HepG2 (cell line): ENCODE measurements around the gene FGD2. TPM values are rescaled to one million over a fixed set of nuclear protein-coding genes. Genes with fewer than 3 reads are reported as not detected.
A peak's percentile ranks its signal among the peaks of the same experiment; 100 is the strongest.

ENCODE experiments used
- ATAC-seq: fragments of 200-7000 bp; cut with Tn5 transposase; 3 replicates; pipeline ENCODE4 v1.9.1; 2020; ENCODE audit warnings: mild to moderate bottlenecking, moderate library complexity
- BruUV-seq: library from RNA; stranded (reverse); fragments of 400-500 nt; replicated peaks from 2 replicates; lab custom pipeline; 2021; lab: Mats Ljungman, UMichigan
- CTCF ChIA-PET: fragments of 300-600 bp; formaldehyde crosslinking; extraction: SDS; loops from one replicate; lab custom pipeline; 2021; ENCODE audit warnings: low total read pairs, inconsistent platforms, low intra/inter-chr PET ratio; lab: Yijun Ruan, JAX
- POLR2A ChIA-PET: fragments of 350-600 bp; sonication (Branson Sonifier 250); formaldehyde crosslinking; loops from one replicate; lab custom pipeline; 2020; ENCODE audit warnings: antibody characterized with exemption, inconsistent platforms; lab: Yijun Ruan, JAX
- DNase-seq: peaks from one replicate; pipeline ENCODE4 v3.0.0-alpha.2; 2015; ENCODE audit warnings: low spot score
- FAIRE-seq: peaks from 3 replicates; lab custom pipeline; 2011; peaks lifted over from hg19 to GRCh38; lab: Jason Lieb, UNC
- H2AFZ ChIP-seq: one replicate; pipeline ENCODE4 v1.6.1; 2011; ENCODE audit warnings: low read length, inconsistent platforms
- H3K27ac ChIP-seq: fragments of 300-600 bp; 3 replicates; pipeline ENCODE4 v1.8.0; 2011; ENCODE audit warnings: mixed run types, mild to moderate bottlenecking, mixed read lengths, low read length, inconsistent platforms; ENCODE audit not compliant: insufficient read depth; ENCODE audit errors: extremely low read length
- H3K27me3 ChIP-seq, 2 experiments: fragments of 200-600 bp in 1 of 2; 2 replicates in 1 of 2; 3 replicates in 1 of 2; pipeline versions ENCODE4 v1.6.0 to v1.8.0; 2011; ENCODE audit warnings: low read length in 2 of 2, mild to moderate bottlenecking in 2 of 2, moderate library complexity in 2 of 2, inconsistent platforms in 1 of 2; ENCODE audit not compliant: insufficient read depth in 2 of 2, control insufficient read depth in 1 of 2
- H3K36me3 ChIP-seq, 2 experiments: fragments of 200-600 bp in 1 of 2; replicated peaks in 1 of 2; 2 replicates in 1 of 2; 3 replicates in 1 of 2; pipeline versions ENCODE4 v1.5.1 to v1.8.0; 2011; ENCODE audit warnings: low read length in 2 of 2, inconsistent platforms in 1 of 2; ENCODE audit not compliant: insufficient read depth in 2 of 2, control insufficient read depth in 1 of 2
- H3K4me1 ChIP-seq: 2 replicates; pipeline ENCODE4 v1.5.1; 2012; ENCODE audit warnings: low read length, inconsistent platforms; ENCODE audit not compliant: insufficient read depth
- H3K4me2 ChIP-seq: 2 replicates; pipeline ENCODE4 v1.6.0; 2011; ENCODE audit warnings: low read depth, low read length, inconsistent platforms
- H3K4me3 ChIP-seq, 3 experiments: fragments of 200-600 bp in 1 of 3; sonication (generic), shearing (Covaris generic) in 1 of 3; replicated peaks in 1 of 3; 2 replicates each; pipeline ENCODE4 v1.5.1; 2011 to 2016; ENCODE audit warnings: low read length in 3 of 3, inconsistent platforms in 2 of 3, low read depth in 2 of 3, mild to moderate bottlenecking in 2 of 3, control low read depth in 1 of 3, mixed read lengths in 1 of 3; ENCODE audit not compliant: insufficient read depth in 1 of 3
- H3K79me2 ChIP-seq: one replicate; pipeline ENCODE4 v1.6.1; 2011; ENCODE audit warnings: low read length, inconsistent platforms; ENCODE audit not compliant: insufficient read depth
- H3K9ac ChIP-seq: 2 replicates; pipeline ENCODE4 v1.6.0; 2011; ENCODE audit warnings: mild to moderate bottlenecking, low read depth, low read length, inconsistent platforms; ENCODE audit not compliant: insufficient read depth
- H3K9me3 ChIP-seq: 2 replicates; pipeline ENCODE4 v1.5.1; 2012; ENCODE audit warnings: mild to moderate bottlenecking, low read length
- H4K20me1 ChIP-seq: 2 replicates; pipeline ENCODE4 v1.6.0; 2011; ENCODE audit warnings: inconsistent platforms, mild to moderate bottlenecking, low read length, moderate library complexity; ENCODE audit not compliant: insufficient read depth
- BORCS8-MEF2B ChIP-seq: sonication (generic); formaldehyde crosslinking; IDR thresholded peaks from 2 replicates; pipeline ENCODE4 v1.8.0; 2022; ENCODE audit warnings: mild to moderate bottlenecking, missing genetic modification reagents
- GPN1 ChIP-seq: sonication (generic); formaldehyde crosslinking; IDR thresholded peaks from 2 replicates; pipeline ENCODE4 v1.5.1; 2020; ENCODE audit warnings: missing genetic modification reagents, borderline replicate concordance
- HDAC1 ChIP-seq: sonication (generic); formaldehyde crosslinking; IDR thresholded peaks from 2 replicates; pipeline ENCODE4 v1.5.1; 2020; ENCODE audit warnings: mild to moderate bottlenecking, missing genetic modification reagents
- HMGXB3 ChIP-seq: sonication (generic); formaldehyde crosslinking; IDR thresholded peaks from 2 replicates; pipeline ENCODE4 v1.4.0; 2020; ENCODE audit warnings: missing genetic modification reagents, borderline replicate concordance
- HNF1B ChIP-seq: sonication (generic); formaldehyde crosslinking; IDR thresholded peaks from 2 replicates; pipeline ENCODE4 v1.5.1; 2020; ENCODE audit warnings: mild to moderate bottlenecking, moderate library complexity, missing genetic modification reagents
- HNF4A ChIP-seq: sonication (generic); formaldehyde crosslinking; IDR thresholded peaks from 2 replicates; pipeline ENCODE4 v1.4.0; 2020; ENCODE audit warnings: missing genetic modification reagents
- HNRNPL ChIP-seq: fragments of 200-400 bp; formaldehyde crosslinking; IDR thresholded peaks from 2 replicates; pipeline ENCODE4 v1.6.1; 2017; ENCODE audit warnings: mild to moderate bottlenecking, low read depth, low read length
- KDM1A ChIP-seq: IDR thresholded peaks from 2 replicates; pipeline ENCODE4 v1.6.1; 2016; ENCODE audit warnings: missing compliant biosample characterization
- SETDB1 ChIP-seq: sonication (generic); formaldehyde crosslinking; IDR thresholded peaks from 2 replicates; pipeline ENCODE4 v1.5.1; 2020; ENCODE audit warnings: missing genetic modification reagents, mild to moderate bottlenecking, borderline replicate concordance
- SNAI1 ChIP-seq: sonication (generic); formaldehyde crosslinking; IDR thresholded peaks from 2 replicates; pipeline ENCODE4 v1.5.0; 2020; ENCODE audit warnings: mild to moderate bottlenecking, missing genetic modification reagents, borderline replicate concordance
- SP2 ChIP-seq: sonication (generic); formaldehyde crosslinking; IDR thresholded peaks from 2 replicates; pipeline ENCODE4 v1.5.1; 2020; ENCODE audit warnings: mild to moderate bottlenecking, missing genetic modification reagents
- WGBS: methylation state at CpG from one replicate; pipeline ENCODE4 v1.1.6; 2017; ENCODE audit warnings: low lambda C conversion rate; 5-methylcytosine and 5-hydroxymethylcytosine counted together
- in situ Hi-C: cut with HindIII; loops from 2 replicates; pipeline ENCODE4 v1.10.0; 2017; ENCODE audit warnings: low pct_unique_long_range_greater_than_20kb; ENCODE audit not compliant: extremely low pct_ligation_motif_present
- intact Hi-C: fragments of 100-400 bp; cut with micrococcal nuclease; formaldehyde crosslinking; loops from one replicate; pipeline ENCODE4 v1.10.0; 2022; ENCODE audit not compliant: unreplicated experiment
- polyA plus RNA-seq, 8 experiments: library from polyadenylated mRNA; depleted of rRNA in 3 of 8; stranded (reverse) in 7 of 8; unstranded in 1 of 8; fragments of >200 nt; fragmentation: Illumina TruSeq in 4 of 8; extraction: Trizol in 4 of 8; gene quantifications; 2 replicates each; pipeline versions ENCODE4 v1.2.1 to v1.2.3, GENCODE V29; 2011 to 2016; ENCODE audit warnings: low read depth in 4 of 8, missing spikeins in 1 of 8, mixed read lengths in 1 of 8; ENCODE audit not compliant: insufficient read depth in 1 of 8
- total RNA-seq, 5 experiments: library from RNA; depleted of rRNA; stranded (reverse); fragments of >200 nt; fragmentation: Illumina TruSeq; extraction: Trizol; gene quantifications; 2 replicates each; pipeline ENCODE4 v1.2.3, GENCODE V29; 2016; ENCODE audit warnings: low read depth in 1 of 5
- TF ChIP-seq, protein P1 (sequence below): sonication (generic); formaldehyde crosslinking; IDR thresholded peaks from 2 replicates; pipeline ENCODE4 v1.4.0; 2020; ENCODE audit warnings: low read depth, mild to moderate bottlenecking, missing genetic modification reagents
- TF ChIP-seq, protein P2 (sequence below): IDR thresholded peaks from 2 replicates; pipeline ENCODE4 v1.6.1; 2012; ENCODE audit warnings: inconsistent platforms

Gene FGD2
- total and polyA plus RNA-seq, 2 of the 13 experiments (the other 11 are each of a cell fraction or from before 2014, with no cell fraction given): not detected

GRCh38 chr6:37060195-37060559 lies 54.7 kb downstream of the FGD2 start (continued):
- TF ChIP-seq, protein P1, sequence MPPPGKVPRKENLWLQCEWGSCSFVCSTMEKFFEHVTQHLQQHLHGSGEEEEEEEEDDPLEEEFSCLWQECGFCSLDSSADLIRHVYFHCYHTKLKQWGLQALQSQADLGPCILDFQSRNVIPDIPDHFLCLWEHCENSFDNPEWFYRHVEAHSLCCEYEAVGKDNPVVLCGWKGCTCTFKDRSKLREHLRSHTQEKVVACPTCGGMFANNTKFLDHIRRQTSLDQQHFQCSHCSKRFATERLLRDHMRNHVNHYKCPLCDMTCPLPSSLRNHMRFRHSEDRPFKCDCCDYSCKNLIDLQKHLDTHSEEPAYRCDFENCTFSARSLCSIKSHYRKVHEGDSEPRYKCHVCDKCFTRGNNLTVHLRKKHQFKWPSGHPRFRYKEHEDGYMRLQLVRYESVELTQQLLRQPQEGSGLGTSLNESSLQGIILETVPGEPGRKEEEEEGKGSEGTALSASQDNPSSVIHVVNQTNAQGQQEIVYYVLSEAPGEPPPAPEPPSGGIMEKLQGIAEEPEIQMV (CRISPR knock-in tag): peak; percentile 41; the same call in 1 of the 2 replicates
- TF ChIP-seq SNAI1 (CRISPR knock-in tag) (0 out of 2 replicates have a peak, but pooled peaks have one; percentile 13), HDAC1 (CRISPR knock-in tag) (peak; percentile 19; the same call in 1 of the 2 replicates), KDM1A (0 out of 2 replicates have a peak, but pooled peaks have one; percentile 26)

GRCh38 chr6:37061157-37061804 lies 55.8 kb downstream of the FGD2 start:
- in situ Hi-C loops: no loop called here
- WGBS: 91% methylated on average over 11 of the region's 11 CpGs
- H3K9me3 ChIP-seq: no peaks in the 10 kb centered on the region
- H3K4me1 ChIP-seq: peaks cover 65% of the 10 kb centered on the region
- H3K9ac ChIP-seq: no peak overlapping the region
- DNase-seq: no peak
- no peak for FAIRE-seq
- BruUV-seq: no TSS peak
- CTCF ChIA-PET: no interaction called here
- ATAC-seq: no peak
- intact Hi-C loops: no loop called here
- H4K20me1 ChIP-seq: no peaks in the 10 kb centered on the region
- no peak overlapping the region for H3K4me3 ChIP-seq
- H3K27ac ChIP-seq: peak overlapping the region; percentile 37
- H3K4me2 ChIP-seq: no peak overlapping the region
- H3K36me3 ChIP-seq: no peaks in the 10 kb centered on the region
- no peaks in the 10 kb centered on the region for H3K79me2 ChIP-seq
- POLR2A ChIA-PET: interaction anchor here (2.3 to 8.5 kb wide), 4 partner anchors 49 to 110 kb away, joined by 12 to 119 read pairs (median 34); partner anchors contain the start of gene PIM1
- no peak overlapping the region for H2AFZ ChIP-seq
- H3K27me3 ChIP-seq: no peaks in the 10 kb centered on the region
- no peak for TF ChIP-seq HMGXB3 (CRISPR knock-in tag)
- 0 out of 2 replicates have a peak, but pooled peaks have one; percentile 45 for TF ChIP-seq SETDB1
- TF ChIP-seq BORCS8-MEF2B (CRISPR knock-in tag): no peak
- peak; percentile 58; the same call in 1 of the 2 replicates for TF ChIP-seq HNF1B (CRISPR knock-in tag)
- TF ChIP-seq, protein P2, sequence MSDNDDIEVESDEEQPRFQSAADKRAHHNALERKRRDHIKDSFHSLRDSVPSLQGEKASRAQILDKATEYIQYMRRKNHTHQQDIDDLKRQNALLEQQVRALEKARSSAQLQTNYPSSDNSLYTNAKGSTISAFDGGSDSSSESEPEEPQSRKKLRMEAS: peak; percentile 50; the same call in 1 of the 2 replicates
- TF ChIP-seq HNF4A (CRISPR knock-in tag): peak; percentile 35; the same call in 1 of the 2 replicates
- 0 out of 2 replicates have a peak, but pooled peaks have one; percentile 44 for TF ChIP-seq GPN1
- TF ChIP-seq HNRNPL: peak; percentile 93
- TF ChIP-seq SP2 (CRISPR knock-in tag): 0 out of 2 replicates have a peak, but pooled peaks have one; percentile 36
